Muscle layer of duodenum (tissue), 2 donors: ENCODE data around the gene TNFRSF21.

Source experiments
- H3K27ac ChIP-seq: one replicate; pipeline ENCODE4 v1.7.0; 2013; ENCODE audit warnings: mild to moderate bottlenecking, low read length
- H3K27me3 ChIP-seq: one replicate; pipeline ENCODE4 v1.7.0; 2013; ENCODE audit warnings: low read depth, mild to moderate bottlenecking, control low read depth, low read length
- H3K36me3 ChIP-seq, 2 donors: one replicate each; pipeline ENCODE4 v1.7.0; 2013; ENCODE audit warnings: low read length in 2 of 2, control low read depth in 1 of 2, mild to moderate bottlenecking in 1 of 2; ENCODE audit not compliant: insufficient read depth in 2 of 2, control insufficient read depth in 1 of 2
- H3K4me1 ChIP-seq, 2 donors: one replicate each; pipeline ENCODE4 v1.7.0; 2013; ENCODE audit warnings: low read length in 2 of 2, mild to moderate bottlenecking in 2 of 2, control low read depth in 1 of 2, moderate library complexity in 1 of 2; ENCODE audit not compliant: insufficient read depth in 2 of 2, control insufficient read depth in 1 of 2
- H3K4me3 ChIP-seq, 2 donors: one replicate each; pipeline ENCODE4 v1.7.0; 2013; ENCODE audit warnings: low read length in 2 of 2, low read depth in 1 of 2, mild to moderate bottlenecking in 1 of 2
- H3K9me3 ChIP-seq, 2 donors: one replicate each; pipeline ENCODE4 v1.7.0; 2013; ENCODE audit warnings: low read length in 2 of 2, control low read depth in 1 of 2, mild to moderate bottlenecking in 1 of 2; ENCODE audit not compliant: control insufficient read depth in 1 of 2
- donor health status: healthy.

The TNFRSF21 gene, protein sequence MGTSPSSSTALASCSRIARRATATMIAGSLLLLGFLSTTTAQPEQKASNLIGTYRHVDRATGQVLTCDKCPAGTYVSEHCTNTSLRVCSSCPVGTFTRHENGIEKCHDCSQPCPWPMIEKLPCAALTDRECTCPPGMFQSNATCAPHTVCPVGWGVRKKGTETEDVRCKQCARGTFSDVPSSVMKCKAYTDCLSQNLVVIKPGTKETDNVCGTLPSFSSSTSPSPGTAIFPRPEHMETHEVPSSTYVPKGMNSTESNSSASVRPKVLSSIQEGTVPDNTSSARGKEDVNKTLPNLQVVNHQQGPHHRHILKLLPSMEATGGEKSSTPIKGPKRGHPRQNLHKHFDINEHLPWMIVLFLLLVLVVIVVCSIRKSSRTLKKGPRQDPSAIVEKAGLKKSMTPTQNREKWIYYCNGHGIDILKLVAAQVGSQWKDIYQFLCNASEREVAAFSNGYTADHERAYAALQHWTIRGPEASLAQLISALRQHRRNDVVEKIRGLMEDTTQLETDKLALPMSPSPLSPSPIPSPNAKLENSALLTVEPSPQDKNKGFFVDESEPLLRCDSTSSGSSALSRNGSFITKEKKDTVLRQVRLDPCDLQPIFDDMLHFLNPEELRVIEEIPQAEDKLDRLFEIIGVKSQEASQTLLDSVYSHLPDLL

GRCh38 chr6:47309291-47310130 lies at the start of gene TNFRSF21:
TNFRSF21 (minus strand) TSS chr6:47309905; CDS start chr6:47309511, 394 bp downstream.
- Histone ChIP-seq H3K4me1 (peaks cover 0 to 18% of the 10 kb centered on the region in 2 donors), H3K9me3 (no peaks in the 10 kb centered on the region), H3K36me3 (no peaks in the 10 kb centered on the region), H3K27ac (peak within 1 kb of the TSS; percentile 52), H3K27me3 (no peaks in the 10 kb centered on the region), H3K4me3 (peak within 1 kb of the TSS; percentile 67 to 94)

DNA sequence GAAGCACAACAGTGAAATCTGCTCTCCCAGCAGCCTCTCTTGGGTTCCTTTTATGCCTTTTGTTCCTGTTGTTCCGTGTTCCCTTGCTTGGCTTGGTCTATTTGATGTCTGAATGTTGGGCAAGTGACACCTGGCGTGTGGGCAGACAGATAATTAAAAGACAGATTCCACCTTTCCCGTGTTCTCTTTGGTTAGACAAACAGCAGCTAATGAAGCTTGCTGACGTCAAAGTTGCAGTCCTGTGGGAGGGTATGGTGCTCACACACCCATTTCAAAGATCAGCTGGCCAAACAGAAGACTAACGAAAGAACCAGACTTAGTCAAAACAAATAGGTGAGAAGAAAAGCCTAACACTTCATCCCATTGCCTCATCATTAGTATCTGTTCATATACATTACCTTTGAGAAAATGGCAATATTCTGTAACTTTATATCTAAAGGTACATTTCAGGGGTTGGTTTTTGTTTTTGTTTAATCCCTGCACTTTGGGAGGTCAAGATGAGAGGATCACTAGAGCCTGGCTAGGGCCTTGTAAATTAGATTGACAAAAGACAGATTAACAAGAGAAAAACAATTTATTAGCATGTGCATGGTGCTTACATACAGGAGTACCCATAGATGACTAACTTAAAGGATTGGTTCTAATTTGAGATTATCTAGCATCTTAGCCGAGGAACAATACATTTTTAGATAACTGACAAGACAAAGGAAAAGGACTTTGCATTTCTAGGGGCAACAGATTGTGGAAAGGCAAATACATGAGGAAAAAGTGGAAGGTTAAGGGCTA lies 48.9 kb upstream of the TNFRSF21 start:
- no peak overlapping the region for H3K4me3 ChIP-seq
- H3K36me3 ChIP-seq: no peaks in the 10 kb centered on the region
- H3K4me1 ChIP-seq: no peaks in the 10 kb centered on the region
- no peaks in the 10 kb centered on the region for H3K27me3 ChIP-seq
- H3K9me3 ChIP-seq: no peaks in the 10 kb centered on the region
- H3K27ac ChIP-seq: no peak overlapping the region

GRCh38 chr6:47357827-47358226 lies 48.1 kb upstream of the TNFRSF21 start:
- no peak overlapping the region for H3K27ac ChIP-seq
- H3K9me3 ChIP-seq: no peaks in the 10 kb centered on the region
- H3K27me3 ChIP-seq: no peaks in the 10 kb centered on the region
- H3K4me1 ChIP-seq: no peaks in the 10 kb centered on the region
- H3K36me3 ChIP-seq: no peaks in the 10 kb centered on the region
- H3K4me3 ChIP-seq: no peak overlapping the region

DNA sequence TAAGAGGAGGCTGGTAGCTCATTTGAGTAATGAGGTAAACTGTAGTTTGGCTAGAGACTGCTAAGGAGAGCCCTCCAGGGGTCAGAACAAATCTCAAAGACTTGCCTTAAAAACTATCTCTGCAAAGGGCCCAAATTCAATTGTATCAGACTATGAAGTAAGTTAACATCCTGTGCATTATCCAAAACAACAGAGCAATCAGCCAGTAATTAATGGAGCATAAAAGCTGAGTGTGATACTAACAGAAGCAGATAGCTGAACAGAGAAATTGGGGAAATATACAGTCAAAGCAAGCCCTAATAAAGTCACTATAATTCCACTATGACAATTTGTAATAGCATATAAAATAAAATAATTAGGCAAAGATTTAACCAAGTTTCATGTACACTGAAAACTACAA lies 45.8 kb upstream of the TNFRSF21 start:
- no peak overlapping the region for H3K4me3 ChIP-seq
- no peaks in the 10 kb centered on the region for H3K27me3 ChIP-seq
- no peaks in the 10 kb centered on the region for H3K36me3 ChIP-seq
- H3K4me1 ChIP-seq: no peaks in the 10 kb centered on the region
- no peak overlapping the region for H3K27ac ChIP-seq
- no peaks in the 10 kb centered on the region for H3K9me3 ChIP-seq

DNA sequence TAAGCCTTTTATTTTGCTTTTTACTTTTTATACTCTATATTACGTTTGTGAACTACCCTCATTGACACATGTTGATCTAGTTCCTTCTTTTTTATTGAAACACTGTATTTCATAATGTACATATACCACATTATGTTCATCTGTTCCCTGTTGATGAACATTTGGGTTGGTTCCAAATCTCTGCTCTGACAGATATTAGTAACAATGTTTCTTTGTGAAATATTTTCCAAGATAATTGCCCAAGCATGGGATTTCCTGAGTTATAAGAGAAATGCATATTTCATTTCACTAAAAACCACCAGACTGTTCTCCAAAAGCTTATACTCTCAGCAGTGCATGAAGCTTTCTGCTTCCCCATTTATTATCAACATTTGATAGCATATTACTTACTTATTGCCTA lies 44.2 kb upstream of the TNFRSF21 start:
- no peaks in the 10 kb centered on the region for H3K27me3 ChIP-seq
- no peaks in the 10 kb centered on the region for H3K9me3 ChIP-seq
- no peaks in the 10 kb centered on the region for H3K4me1 ChIP-seq
- H3K36me3 ChIP-seq: no peaks in the 10 kb centered on the region
- no peak overlapping the region for H3K27ac ChIP-seq
- no peak overlapping the region for H3K4me3 ChIP-seq

- Histone ChIP-seq H3K36me3 (no peaks in the 10 kb centered on the region), H3K27ac (no peak overlapping the region), H3K9me3 (no peaks in the 10 kb centered on the region), H3K27me3 (no peaks in the 10 kb centered on the region), H3K4me3 (no peak overlapping the region), H3K4me1 (no peaks in the 10 kb centered on the region)
These were observed 43.3 kb upstream of the TNFRSF21 start for GRCh38 chr6:47352966-47353365.

DNA sequence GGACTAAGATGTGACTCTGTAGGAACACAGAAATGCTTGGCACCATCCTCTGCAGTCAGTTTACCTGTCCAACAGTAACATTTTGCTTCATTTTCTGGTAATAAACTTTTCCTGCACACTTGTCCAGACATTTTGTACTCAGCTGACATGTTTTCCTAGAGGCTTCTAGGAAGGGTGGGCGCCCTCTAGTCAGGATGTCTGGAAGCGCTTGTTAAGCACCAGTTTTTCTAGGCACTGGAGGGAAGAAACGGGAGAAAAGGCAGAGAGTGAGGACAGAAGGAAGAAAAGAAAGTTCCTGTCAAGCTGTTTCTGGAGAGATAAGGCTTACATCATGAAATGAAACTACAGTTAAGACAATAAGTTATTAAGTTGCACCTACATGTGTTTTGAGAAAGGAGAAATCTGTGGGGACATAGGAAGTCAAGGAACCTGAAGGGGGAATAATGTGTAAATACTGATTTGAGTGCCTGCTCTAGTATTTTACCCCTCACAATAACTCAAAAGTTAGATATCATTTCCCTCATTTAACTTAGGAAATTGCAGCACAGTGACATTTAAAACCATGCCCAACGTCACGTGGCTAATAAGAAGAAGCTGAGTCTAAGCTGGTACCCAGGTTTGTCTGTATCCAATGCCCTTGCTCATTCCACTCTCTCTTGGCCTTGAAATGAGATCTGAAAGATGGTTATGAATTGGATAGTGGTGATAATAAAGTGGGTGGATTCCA lies 42.7 kb upstream of the TNFRSF21 start:
- Histone ChIP-seq H3K27me3 (no peaks in the 10 kb centered on the region), H3K9me3 (no peaks in the 10 kb centered on the region), H3K27ac (no peak overlapping the region), H3K4me3 (no peak overlapping the region), H3K4me1 (no peaks in the 10 kb centered on the region), H3K36me3 (no peaks in the 10 kb centered on the region)

- H3K36me3 ChIP-seq: no peaks in the 10 kb centered on the region
- no peaks in the 10 kb centered on the region for H3K9me3 ChIP-seq
- H3K4me1 ChIP-seq: no peaks in the 10 kb centered on the region
- H3K27me3 ChIP-seq: no peaks in the 10 kb centered on the region
- H3K27ac ChIP-seq: no peak overlapping the region
- H3K4me3 ChIP-seq: no peak overlapping the region
These were observed 41.9 kb upstream of the TNFRSF21 start for GRCh38 chr6:47351621-47352020.

DNA sequence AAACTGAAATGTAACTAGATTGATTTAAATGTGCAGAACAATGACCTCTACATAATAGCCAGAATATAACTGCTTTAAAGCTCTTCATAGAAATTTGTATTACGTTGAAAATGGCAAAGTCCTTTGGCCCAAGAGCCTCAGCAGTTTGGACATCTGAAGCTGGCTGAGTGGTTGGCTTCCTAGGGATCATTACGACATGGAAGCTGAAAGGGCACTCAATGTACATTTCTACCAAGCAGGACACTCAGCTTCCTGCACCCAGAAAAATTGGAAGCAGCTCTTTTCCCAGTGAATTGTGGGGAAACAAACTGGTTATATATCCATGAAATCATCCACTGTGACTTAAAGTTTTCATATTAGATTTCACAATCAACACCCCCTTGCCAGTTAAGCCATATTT lies 40.2 kb upstream of the TNFRSF21 start:
- Histone ChIP-seq H3K27ac (no peak overlapping the region), H3K4me3 (no peak overlapping the region), H3K36me3 (no peaks in the 10 kb centered on the region), H3K9me3 (no peaks in the 10 kb centered on the region), H3K27me3 (no peaks in the 10 kb centered on the region), H3K4me1 (no peaks in the 10 kb centered on the region)

- H3K27me3 ChIP-seq: no peaks in the 10 kb centered on the region
- no peaks in the 10 kb centered on the region for H3K36me3 ChIP-seq
- H3K4me3 ChIP-seq: no peak overlapping the region
- H3K27ac ChIP-seq: no peak overlapping the region
- no peaks in the 10 kb centered on the region for H3K4me1 ChIP-seq
- H3K9me3 ChIP-seq: no peaks in the 10 kb centered on the region
These were observed 38.7 kb upstream of the TNFRSF21 start for GRCh38 chr6:47348316-47348863.
